Liver (tissue), 9 donors: ENCODE data around the gene CCDC110. TPM values are rescaled to one million over a fixed set of nuclear protein-coding genes. Genes with fewer than 3 reads are reported as not detected.

ENCODE experiments used
- DNase-seq: peaks from one replicate; pipeline ENCODE4 v3.0.0-alpha.2; 2017; ENCODE audit warnings: low spot score
- H3K27ac ChIP-seq, 2 donors: one replicate each; pipeline ENCODE4 v1.7.0; 2013; ENCODE audit warnings: inconsistent platforms in 2 of 2, low read length in 2 of 2, control low read depth in 1 of 2, low read depth in 1 of 2, mild to moderate bottlenecking in 1 of 2
- H3K27me3 ChIP-seq, 4 donors: one replicate each; pipeline versions ENCODE4 v1.6.1 to v1.7.0; 2013; ENCODE audit warnings: low read length in 3 of 4, inconsistent platforms in 1 of 4, mild to moderate bottlenecking in 1 of 4, moderate library complexity in 1 of 4; ENCODE audit not compliant: control insufficient read depth in 4 of 4, insufficient read depth in 4 of 4
- H3K36me3 ChIP-seq, 4 donors: one replicate each; pipeline versions ENCODE4 v1.6.1 to v1.7.0; 2013; ENCODE audit warnings: low read length in 3 of 4, mild to moderate bottlenecking in 3 of 4, low read depth in 1 of 4, moderate library complexity in 1 of 4; ENCODE audit not compliant: control insufficient read depth in 4 of 4, insufficient read depth in 3 of 4
- H3K4me1 ChIP-seq, 4 donors: one replicate each; pipeline versions ENCODE4 v1.6.1 to v1.7.0; 2013; ENCODE audit warnings: low read length in 3 of 4, mild to moderate bottlenecking in 3 of 4, moderate library complexity in 1 of 4; ENCODE audit not compliant: control insufficient read depth in 4 of 4, insufficient read depth in 4 of 4
- H3K4me3 ChIP-seq, 3 donors: one replicate each; pipeline versions ENCODE4 v1.6.1 to v1.7.0; 2013; ENCODE audit warnings: low read length in 3 of 3, control low read depth in 1 of 3, low read depth in 1 of 3, mild to moderate bottlenecking in 1 of 3
- H3K9ac ChIP-seq, 2 donors: one replicate each; pipeline ENCODE4 v1.7.0; 2013; ENCODE audit warnings: low read length in 2 of 2, mild to moderate bottlenecking in 2 of 2, moderate library complexity in 2 of 2, control low read depth in 1 of 2, low read depth in 1 of 2
- H3K9me3 ChIP-seq, 4 donors: one replicate each; pipeline versions ENCODE4 v1.6.1 to v1.7.0; 2013; ENCODE audit warnings: low read length in 3 of 4; ENCODE audit not compliant: control insufficient read depth in 4 of 4
- EGR1 ChIP-seq, 2 donors: IDR thresholded peaks; 2 replicates each; pipeline ENCODE4 v1.6.1; 2016 to 2018; ENCODE audit warnings: antibody characterized with exemption in 2 of 2, low read depth in 2 of 2
- FOXA1 ChIP-seq: IDR thresholded peaks from 2 replicates; pipeline ENCODE4 v1.6.1; 2016; ENCODE audit warnings: antibody characterized with exemption
- FOXA2 ChIP-seq: IDR thresholded peaks from 2 replicates; pipeline ENCODE4 v1.6.1; 2016; ENCODE audit warnings: antibody characterized with exemption
- HNF4G ChIP-seq: IDR thresholded peaks from 2 replicates; pipeline ENCODE4 v1.6.1; 2016; ENCODE audit warnings: antibody characterized with exemption
- JUND ChIP-seq, 2 donors: IDR thresholded peaks; 2 replicates each; pipeline ENCODE4 v1.6.1; 2016; ENCODE audit warnings: antibody characterized with exemption in 2 of 2
- NR2F2 ChIP-seq: IDR thresholded peaks from 2 replicates; pipeline ENCODE4 v1.6.1; 2016; ENCODE audit warnings: antibody characterized with exemption
- RAD21 ChIP-seq, 2 donors: IDR thresholded peaks; 2 replicates each; pipeline ENCODE4 v1.6.1; 2016; ENCODE audit warnings: antibody characterized with exemption in 2 of 2, mild to moderate bottlenecking in 2 of 2
- RXRA ChIP-seq, 2 donors: IDR thresholded peaks; 2 replicates each; pipeline ENCODE4 v1.6.1; 2017 to 2018; ENCODE audit warnings: antibody characterized with exemption in 2 of 2, mild to moderate bottlenecking in 1 of 2
- SP1 ChIP-seq: IDR thresholded peaks from 2 replicates; pipeline ENCODE4 v1.6.1; 2018; ENCODE audit warnings: antibody characterized with exemption, mild to moderate bottlenecking
- TAF1 ChIP-seq: conservative IDR thresholded peaks from 2 replicates; pipeline ENCODE4 v1.6.1; 2016; ENCODE audit warnings: antibody characterized with exemption, mild to moderate bottlenecking
- YY1 ChIP-seq: IDR thresholded peaks from 2 replicates; pipeline ENCODE4 v1.6.1; 2016; ENCODE audit warnings: antibody characterized with exemption, mild to moderate bottlenecking
- WGBS: extraction: QIAGEN DNeasy Blood & Tissue Kit; methylation state at CpG from one replicate; pipeline ENCODE4 v1.1.7; 2013; 5-methylcytosine and 5-hydroxymethylcytosine counted together
- polyA plus RNA-seq, 2 donors: library from polyadenylated mRNA; stranded (reverse) in 1 of 2; unstranded in 1 of 2; fragments of 200-250 nt in 1 of 2; fragments of >200 nt in 1 of 2; fragmentation: Nextera tagmentation in 1 of 2; extraction: Ambion mirVana in 1 of 2; gene quantifications; one replicate each; pipeline versions ENCODE4 v1.2.1 to v1.2.3, GENCODE V29; 2013 to 2015
- total RNA-seq, 2 donors: library from RNA; depleted of rRNA; stranded (reverse); fragments of >200 nt; gene quantifications; one replicate each; pipeline ENCODE4 v1.2.3, GENCODE V29; 2014
- TF ChIP-seq, protein P1 (sequence below): IDR thresholded peaks from 2 replicates; pipeline ENCODE4 v1.6.1; 2016; ENCODE audit warnings: antibody characterized with exemption
- TF ChIP-seq, protein P2 (sequence below): IDR thresholded peaks from 2 replicates; pipeline ENCODE4 v1.6.1; 2016; ENCODE audit warnings: antibody characterized with exemption
- TF ChIP-seq, protein P3 (sequence below): fragments of 150-350 bp; IDR thresholded peaks from 2 replicates; pipeline ENCODE4 v1.5.1; 2017; ENCODE audit warnings: improper control_type of control experiment, low read depth, low read length; ENCODE audit not compliant: missing input control
- donor health status: healthy.
- donor health status: healthy.
- donor health status: healthy.
- donor health status: healthy.
- donor health status: healthy.

Gene CCDC110
- total and polyA plus RNA-seq, 4 donors, result 0.45 to 1.5 (median 0.60) TPM; not detected in 1

DNA sequence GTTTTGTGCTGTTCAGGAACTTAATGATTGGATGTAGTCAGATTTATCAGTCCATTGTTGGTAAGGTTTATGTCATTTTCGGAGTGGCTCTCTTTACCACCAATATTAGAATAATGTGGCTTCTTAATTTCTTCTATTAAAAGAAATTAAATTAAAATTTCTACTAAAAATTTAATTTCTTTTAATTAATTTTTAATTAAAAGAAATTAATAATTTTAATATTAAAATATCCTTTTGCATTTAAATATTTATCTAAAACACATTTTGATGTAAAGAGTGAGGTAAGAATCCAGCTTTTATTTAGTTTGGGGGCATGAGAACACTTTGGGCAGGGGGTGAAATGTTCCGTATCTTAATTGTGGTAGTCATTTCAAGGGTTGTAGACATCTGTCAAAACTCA, 30.1 kb downstream of the CCDC110 start:
- WGBS, result 95% methylated on average over 2 of the region's 2 CpGs
- no peaks in the 10 kb centered on the region for H3K4me1 ChIP-seq
- no peak overlapping the region for H3K9ac ChIP-seq
- TF ChIP-seq, protein P1, sequence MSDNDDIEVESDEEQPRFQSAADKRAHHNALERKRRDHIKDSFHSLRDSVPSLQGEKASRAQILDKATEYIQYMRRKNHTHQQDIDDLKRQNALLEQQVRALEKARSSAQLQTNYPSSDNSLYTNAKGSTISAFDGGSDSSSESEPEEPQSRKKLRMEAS, result no peak
- TF ChIP-seq RXRA (IDR thresholded peaks at IDR 0.05) (no peak), TAF1 (no peak), NR2F2 (no peak), SP1 (no peak), RAD21 (IDR thresholded peaks at IDR 0.05) (no peak), YY1 (no peak), HNF4G (no peak), FOXA2 (no peak), JUND (IDR thresholded peaks at IDR 0.05) (no peak)
- TF ChIP-seq, protein P2, sequence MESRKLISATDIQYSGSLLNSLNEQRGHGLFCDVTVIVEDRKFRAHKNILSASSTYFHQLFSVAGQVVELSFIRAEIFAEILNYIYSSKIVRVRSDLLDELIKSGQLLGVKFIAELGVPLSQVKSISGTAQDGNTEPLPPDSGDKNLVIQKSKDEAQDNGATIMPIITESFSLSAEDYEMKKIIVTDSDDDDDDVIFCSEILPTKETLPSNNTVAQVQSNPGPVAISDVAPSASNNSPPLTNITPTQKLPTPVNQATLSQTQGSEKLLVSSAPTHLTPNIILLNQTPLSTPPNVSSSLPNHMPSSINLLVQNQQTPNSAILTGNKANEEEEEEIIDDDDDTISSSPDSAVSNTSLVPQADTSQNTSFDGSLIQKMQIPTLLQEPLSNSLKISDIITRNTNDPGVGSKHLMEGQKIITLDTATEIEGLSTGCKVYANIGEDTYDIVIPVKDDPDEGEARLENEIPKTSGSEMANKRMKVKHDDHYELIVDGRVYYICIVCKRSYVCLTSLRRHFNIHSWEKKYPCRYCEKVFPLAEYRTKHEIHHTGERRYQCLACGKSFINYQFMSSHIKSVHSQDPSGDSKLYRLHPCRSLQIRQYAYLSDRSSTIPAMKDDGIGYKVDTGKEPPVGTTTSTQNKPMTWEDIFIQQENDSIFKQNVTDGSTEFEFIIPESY, result no peak
- TF ChIP-seq, protein P3, sequence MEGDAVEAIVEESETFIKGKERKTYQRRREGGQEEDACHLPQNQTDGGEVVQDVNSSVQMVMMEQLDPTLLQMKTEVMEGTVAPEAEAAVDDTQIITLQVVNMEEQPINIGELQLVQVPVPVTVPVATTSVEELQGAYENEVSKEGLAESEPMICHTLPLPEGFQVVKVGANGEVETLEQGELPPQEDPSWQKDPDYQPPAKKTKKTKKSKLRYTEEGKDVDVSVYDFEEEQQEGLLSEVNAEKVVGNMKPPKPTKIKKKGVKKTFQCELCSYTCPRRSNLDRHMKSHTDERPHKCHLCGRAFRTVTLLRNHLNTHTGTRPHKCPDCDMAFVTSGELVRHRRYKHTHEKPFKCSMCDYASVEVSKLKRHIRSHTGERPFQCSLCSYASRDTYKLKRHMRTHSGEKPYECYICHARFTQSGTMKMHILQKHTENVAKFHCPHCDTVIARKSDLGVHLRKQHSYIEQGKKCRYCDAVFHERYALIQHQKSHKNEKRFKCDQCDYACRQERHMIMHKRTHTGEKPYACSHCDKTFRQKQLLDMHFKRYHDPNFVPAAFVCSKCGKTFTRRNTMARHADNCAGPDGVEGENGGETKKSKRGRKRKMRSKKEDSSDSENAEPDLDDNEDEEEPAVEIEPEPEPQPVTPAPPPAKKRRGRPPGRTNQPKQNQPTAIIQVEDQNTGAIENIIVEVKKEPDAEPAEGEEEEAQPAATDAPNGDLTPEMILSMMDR, result no peak
- no peaks in the 10 kb centered on the region for H3K27me3 ChIP-seq
- no peaks in the 10 kb centered on the region for H3K36me3 ChIP-seq
- no peak overlapping the region for H3K27ac ChIP-seq
- DNase-seq, result no peak
- H3K9me3 ChIP-seq, result no peaks in the 10 kb centered on the region
- no peak overlapping the region for H3K4me3 ChIP-seq

DNA sequence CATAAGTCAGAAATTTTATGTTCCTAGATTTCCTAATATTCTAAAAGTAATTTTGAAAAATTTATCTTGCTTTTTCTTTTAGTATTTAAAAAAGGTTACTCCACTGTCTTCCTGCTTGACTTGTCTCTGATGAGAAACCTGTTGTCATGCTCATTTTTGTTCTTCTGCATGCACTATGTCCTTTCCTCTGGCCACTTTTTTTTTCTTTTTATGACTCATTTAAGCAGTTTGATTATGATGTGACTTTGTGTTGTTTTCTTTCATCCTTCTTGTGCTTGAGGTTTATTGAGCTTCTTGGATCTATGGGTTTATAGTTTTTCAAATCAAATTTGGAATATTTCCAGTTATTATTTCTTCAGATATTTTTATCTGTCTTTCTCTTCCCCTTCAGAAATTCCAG, 33.7 kb downstream of the CCDC110 start:
- no peak overlapping the region for H3K9ac ChIP-seq
- H3K4me1 ChIP-seq, result no peaks in the 10 kb centered on the region
- no peaks in the 10 kb centered on the region for H3K36me3 ChIP-seq
- H3K9me3 ChIP-seq, result no peaks in the 10 kb centered on the region
- no peak for TF ChIP-seq RAD21 (IDR thresholded peaks at IDR 0.05)
- TF ChIP-seq FOXA1, result no peak
- no peak for TF ChIP-seq YY1
- no peak for TF ChIP-seq JUND (IDR thresholded peaks at IDR 0.05)
- no peaks in the 10 kb centered on the region for H3K27me3 ChIP-seq
- H3K27ac ChIP-seq, result no peak overlapping the region
- no peak overlapping the region for H3K4me3 ChIP-seq
- no peak for DNase-seq

DNA sequence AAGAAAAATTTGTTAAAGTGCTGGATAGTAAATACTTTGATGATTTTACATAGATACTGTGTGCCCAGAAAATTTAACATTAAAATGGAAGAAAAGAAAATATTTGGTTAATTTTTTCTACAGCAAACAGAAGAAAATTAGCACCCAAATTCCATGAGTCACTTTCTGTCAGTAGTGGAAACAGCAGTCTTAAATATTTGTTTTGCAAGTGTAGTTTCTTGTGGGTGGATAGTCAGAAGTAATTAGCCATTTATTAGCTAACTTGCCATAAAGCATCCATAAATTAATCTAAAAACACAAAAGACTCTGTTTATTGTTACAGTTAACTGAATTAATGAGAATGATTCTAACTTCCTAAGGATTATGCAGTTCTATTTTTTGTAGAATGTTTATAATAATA, 36.1 kb downstream of the CCDC110 start:
- no peaks in the 10 kb centered on the region for H3K27me3 ChIP-seq
- no peak overlapping the region for H3K4me3 ChIP-seq
- H3K9me3 ChIP-seq, result no peaks in the 10 kb centered on the region
- TF ChIP-seq EGR1 (IDR thresholded peaks at IDR 0.05; ENCODE audit: low read depth in 2 of 2) (no peak), FOXA1 (no peak), YY1 (no peak), RXRA (IDR thresholded peaks at IDR 0.05) (no peak)
- DNase-seq, result no peak
- H3K36me3 ChIP-seq, result no peaks in the 10 kb centered on the region
- H3K27ac ChIP-seq, result no peak overlapping the region
- H3K9ac ChIP-seq, result no peak overlapping the region
- H3K4me1 ChIP-seq, result no peaks in the 10 kb centered on the region
